Right atrium auricular region (tissue), 2 donors: Measurements from ENCODE around the gene ATP1A4. TPM values are rescaled to one million over a fixed set of nuclear protein-coding genes. Genes with fewer than 3 reads are reported as not detected.
A peak's percentile ranks its signal among the peaks of the same experiment; 100 is the strongest.

ENCODE experiments used
- DNase-seq: peaks from one replicate; pipeline ENCODE4 v3.0.0-alpha.2; 2019; ENCODE audit warnings: low spot score
- H3K27ac ChIP-seq, 2 donors: fragments of 200-600 bp; sonication (generic); 1 replicate in 1 of 2; 2 replicates in 1 of 2; pipeline ENCODE4 v1.5.1; 2016 to 2019
- H3K27me3 ChIP-seq, 2 donors: fragments of 200-600 bp; sonication (generic); one replicate each; pipeline versions ENCODE4 v1.5.1 to v1.6.0; 2017 to 2019
- H3K36me3 ChIP-seq: fragments of 200-600 bp; sonication (generic); one replicate; pipeline ENCODE4 v1.5.1; 2016
- H3K4me1 ChIP-seq, 2 donors: fragments of 200-600 bp; sonication (generic); one replicate each; pipeline versions ENCODE4 v1.5.1 to v1.6.0; 2017 to 2019
- H3K4me3 ChIP-seq, 2 donors: fragments of 200-600 bp; sonication (generic); 1 replicate in 1 of 2; 2 replicates in 1 of 2; pipeline ENCODE4 v1.5.1; 2017 to 2019; ENCODE audit warnings: mild to moderate bottlenecking in 1 of 2, moderate library complexity in 1 of 2
- H3K9me3 ChIP-seq, 2 donors: fragments of 200-600 bp; sonication (generic); one replicate each; pipeline ENCODE4 v1.5.1; 2019
- total RNA-seq, 2 donors: library from RNA; depleted of rRNA; stranded (reverse); fragments of >200 nt; gene quantifications; one replicate each; pipeline ENCODE4 v1.1.0, GENCODE V29; 2016
- TF ChIP-seq, protein P1 (sequence below), 2 donors: fragments of 200-600 bp; sonication (generic); IDR thresholded peaks; one replicate each; pipeline ENCODE4 v1.5.1; 2019; ENCODE audit warnings: antibody characterized with exemption in 2 of 2

Gene ATP1A4
- total RNA-seq, 2 donors from 2014 or later, result not detected

DNA sequence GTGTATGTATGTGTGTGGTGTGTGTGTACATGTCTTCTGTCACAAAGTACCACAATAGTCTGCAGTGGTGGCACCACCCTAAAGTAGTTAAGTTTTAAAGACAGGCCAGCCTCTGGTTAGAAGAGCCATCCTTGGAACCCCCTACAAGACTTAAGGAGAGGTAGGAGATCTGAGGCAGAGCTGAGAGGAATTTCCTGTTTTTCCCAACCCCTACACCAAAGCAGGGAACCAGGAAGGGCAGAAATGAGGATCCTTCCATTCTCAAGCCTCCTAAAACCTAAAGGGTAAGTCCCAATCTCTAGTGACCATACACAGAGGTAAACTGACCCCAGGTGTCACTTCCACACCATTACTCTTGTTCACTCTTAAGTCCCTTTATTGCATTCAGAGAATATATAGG lies 64.9 kb downstream of the ATP1A4 start:
- no peak overlapping the region for H3K27ac ChIP-seq
- peaks cover 95% of the 10 kb centered on the region for H3K36me3 ChIP-seq
- H3K4me1 ChIP-seq, result peaks cover 0 to 49% of the 10 kb centered on the region in 2 donors

DNA sequence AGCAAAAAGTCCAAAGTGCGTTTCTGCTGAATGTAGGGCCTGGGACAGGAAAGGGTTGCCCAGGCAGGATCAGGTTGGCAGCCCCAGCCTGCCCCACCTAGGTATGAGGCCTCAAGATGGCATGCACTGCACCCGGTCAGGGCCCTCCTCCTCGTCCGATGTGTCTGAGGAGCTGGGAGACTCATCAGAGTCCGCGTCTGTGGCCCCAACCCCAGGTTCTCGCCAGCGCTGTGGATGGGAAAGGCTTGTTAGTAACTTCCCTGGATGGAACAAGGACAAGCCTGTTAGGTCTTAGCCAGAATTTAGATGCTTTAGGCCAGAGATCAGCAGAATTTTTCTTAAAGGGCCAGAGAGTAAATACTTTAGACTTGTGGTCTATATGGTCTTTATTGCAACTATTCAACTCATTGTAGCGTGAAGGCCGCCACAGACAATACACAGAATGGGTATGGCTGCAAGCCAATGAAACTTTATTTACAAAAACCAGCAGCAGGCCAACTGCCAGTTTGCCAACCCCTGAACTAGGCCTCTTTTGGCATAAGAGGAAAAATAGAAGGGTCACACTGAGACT lies 66.2 kb downstream of the ATP1A4 start:
- Histone ChIP-seq H3K27ac (peak overlapping the region; percentile 61 to 63), H3K36me3 (peaks cover 93% of the 10 kb centered on the region), H3K9me3 (no peaks in the 10 kb centered on the region), H3K4me3 (no peak overlapping the region), H3K4me1 (peaks cover 0 to 48% of the 10 kb centered on the region in 2 donors), H3K27me3 (no peaks in the 10 kb centered on the region)
- DNase-seq, result no peak
- TF ChIP-seq, protein P1, sequence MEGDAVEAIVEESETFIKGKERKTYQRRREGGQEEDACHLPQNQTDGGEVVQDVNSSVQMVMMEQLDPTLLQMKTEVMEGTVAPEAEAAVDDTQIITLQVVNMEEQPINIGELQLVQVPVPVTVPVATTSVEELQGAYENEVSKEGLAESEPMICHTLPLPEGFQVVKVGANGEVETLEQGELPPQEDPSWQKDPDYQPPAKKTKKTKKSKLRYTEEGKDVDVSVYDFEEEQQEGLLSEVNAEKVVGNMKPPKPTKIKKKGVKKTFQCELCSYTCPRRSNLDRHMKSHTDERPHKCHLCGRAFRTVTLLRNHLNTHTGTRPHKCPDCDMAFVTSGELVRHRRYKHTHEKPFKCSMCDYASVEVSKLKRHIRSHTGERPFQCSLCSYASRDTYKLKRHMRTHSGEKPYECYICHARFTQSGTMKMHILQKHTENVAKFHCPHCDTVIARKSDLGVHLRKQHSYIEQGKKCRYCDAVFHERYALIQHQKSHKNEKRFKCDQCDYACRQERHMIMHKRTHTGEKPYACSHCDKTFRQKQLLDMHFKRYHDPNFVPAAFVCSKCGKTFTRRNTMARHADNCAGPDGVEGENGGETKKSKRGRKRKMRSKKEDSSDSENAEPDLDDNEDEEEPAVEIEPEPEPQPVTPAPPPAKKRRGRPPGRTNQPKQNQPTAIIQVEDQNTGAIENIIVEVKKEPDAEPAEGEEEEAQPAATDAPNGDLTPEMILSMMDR (IDR thresholded peaks at IDR 0.05), result no peak

More for the DNA sequence above, 64.9 kb downstream of the ATP1A4 start:
- TF ChIP-seq, protein P1 (IDR thresholded peaks at IDR 0.05), result no peak
- Histone ChIP-seq H3K9me3 (no peaks in the 10 kb centered on the region), H3K27me3 (no peaks in the 10 kb centered on the region), H3K4me3 (no peak overlapping the region)
- no peak for DNase-seq

DNA sequence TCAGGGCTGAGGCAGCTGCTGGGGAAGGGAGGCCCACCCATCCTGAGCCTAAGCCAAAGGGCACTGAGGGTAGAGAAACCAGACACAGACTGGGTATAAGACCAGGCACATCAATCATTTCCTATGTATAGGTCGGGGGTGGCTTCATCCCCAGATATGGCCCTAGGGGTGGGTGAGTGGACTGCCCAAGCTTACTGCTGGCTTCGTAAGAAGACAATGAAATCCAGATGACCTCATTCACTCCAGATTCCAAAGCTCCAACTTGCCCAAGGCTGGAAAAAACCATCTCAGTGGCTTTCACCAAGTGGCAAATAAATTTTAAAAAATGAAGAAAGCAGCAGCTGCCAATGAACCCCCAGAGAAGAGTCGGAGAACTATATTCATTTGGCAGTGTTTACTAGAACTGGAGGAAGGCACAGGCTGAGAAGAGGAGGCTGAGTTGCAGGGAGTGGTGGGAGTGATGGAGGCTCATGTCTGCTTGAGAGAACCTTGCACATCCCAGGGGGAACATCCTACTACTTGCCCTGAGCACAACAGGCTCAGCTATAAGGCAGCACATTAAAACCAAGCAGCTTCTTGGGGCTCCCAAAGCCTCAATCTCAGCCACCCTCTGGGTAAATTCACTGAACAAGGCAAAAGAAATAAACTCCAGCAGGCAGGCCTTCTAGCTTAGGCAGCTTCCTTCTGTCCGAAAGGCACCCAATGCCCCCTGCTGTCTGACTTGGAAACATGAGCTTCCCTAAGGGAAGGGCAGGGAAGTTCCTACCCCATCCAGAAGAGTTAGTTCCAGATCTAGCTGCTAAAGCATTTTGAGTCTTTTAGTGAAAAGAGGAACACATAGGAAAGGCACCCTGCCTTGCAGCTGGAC lies 67.9 kb downstream of the ATP1A4 start:
- Histone ChIP-seq H3K36me3 (peaks cover 93% of the 10 kb centered on the region), H3K27me3 (no peaks in the 10 kb centered on the region), H3K4me1 (peaks cover 0 to 48% of the 10 kb centered on the region in 2 donors), H3K4me3 (no peak overlapping the region), H3K9me3 (no peaks in the 10 kb centered on the region), H3K27ac (peak overlapping the region; percentile 58 to 63)
- TF ChIP-seq, protein P1 (IDR thresholded peaks at IDR 0.05), result peak; percentile 46 to 80
- no peak for DNase-seq

DNA sequence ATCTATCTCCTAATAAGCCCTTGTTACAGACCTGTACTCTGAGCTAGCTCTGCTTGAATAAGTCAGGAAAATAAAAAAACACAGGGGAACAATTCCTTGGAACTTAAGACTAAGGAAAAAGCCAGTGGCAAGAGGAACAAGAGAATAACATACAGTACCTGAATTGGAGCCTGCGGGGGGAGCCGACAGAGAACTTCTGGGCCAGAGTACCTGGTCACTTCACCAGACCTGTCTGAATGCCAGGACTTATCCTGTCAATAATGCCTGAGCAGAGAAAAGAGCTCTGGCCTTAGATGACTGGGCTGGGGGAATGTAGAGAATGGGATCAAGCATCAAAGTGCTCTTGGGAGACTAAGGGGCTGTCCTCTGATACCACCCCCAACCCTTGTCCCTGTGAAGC lies 68.9 kb downstream of the ATP1A4 start:
- peaks cover 93% of the 10 kb centered on the region for H3K36me3 ChIP-seq
- peak overlapping the region; percentile 58 to 63 for H3K27ac ChIP-seq
- H3K4me1 ChIP-seq, result peaks cover 0 to 48% of the 10 kb centered on the region in 2 donors
- no peak for DNase-seq
- TF ChIP-seq, protein P1 (IDR thresholded peaks at IDR 0.05), result no peak
- H3K4me3 ChIP-seq, result no peak overlapping the region
- H3K27me3 ChIP-seq, result no peaks in the 10 kb centered on the region
- no peaks in the 10 kb centered on the region for H3K9me3 ChIP-seq

DNA sequence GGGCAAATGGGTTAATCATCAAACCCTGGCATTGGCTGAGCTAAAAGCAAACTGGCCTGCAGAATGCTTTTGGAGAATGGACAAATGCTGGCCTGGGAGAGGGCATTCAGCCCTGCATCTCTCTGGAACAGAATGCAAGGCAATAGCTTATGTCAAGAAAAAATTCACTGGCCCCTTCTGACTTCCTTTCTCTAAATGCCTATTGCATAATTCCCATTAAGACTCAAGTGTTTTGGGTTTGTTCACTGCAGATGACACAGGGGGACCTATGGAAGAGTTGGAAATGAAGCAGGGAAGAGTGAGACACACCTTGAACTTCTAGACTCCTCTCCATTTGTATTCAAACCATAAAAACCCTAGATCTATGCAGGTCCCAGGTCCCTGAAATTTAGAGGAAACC lies 69.7 kb downstream of the ATP1A4 start:
- no peaks in the 10 kb centered on the region for H3K27me3 ChIP-seq
- H3K27ac ChIP-seq, result no peak overlapping the region
- TF ChIP-seq, protein P1 (IDR thresholded peaks at IDR 0.05), result no peak
- no peak overlapping the region for H3K4me3 ChIP-seq
- no peaks in the 10 kb centered on the region for H3K9me3 ChIP-seq
- peaks cover 93% of the 10 kb centered on the region for H3K36me3 ChIP-seq
- peaks cover 0 to 41% of the 10 kb centered on the region in 2 donors for H3K4me1 ChIP-seq
- no peak for DNase-seq
